Uterus (tissue), 2 donors: ENCODE data around the gene CEACAM21.

ENCODE experiments used
- POLR2A ChIP-seq, 2 donors: fragments of 450-650 bp; IDR thresholded peaks; one replicate each; pipeline ENCODE4 v1.6.1; 2016; ENCODE audit warnings: antibody characterized with exemption in 2 of 2, mild to moderate bottlenecking in 1 of 2, moderate library complexity in 1 of 2
- TF ChIP-seq, protein P1 (sequence below), 4 experiments: fragments of 200-600 bp in 2 of 4; fragments of 450-650 bp in 2 of 4; sonication (generic) in 2 of 4; IDR thresholded peaks; one replicate each; pipeline ENCODE4 v1.5.1; 2016 to 2019; ENCODE audit warnings: antibody characterized with exemption in 4 of 4, mild to moderate bottlenecking in 2 of 4, moderate library complexity in 1 of 4

DNA sequence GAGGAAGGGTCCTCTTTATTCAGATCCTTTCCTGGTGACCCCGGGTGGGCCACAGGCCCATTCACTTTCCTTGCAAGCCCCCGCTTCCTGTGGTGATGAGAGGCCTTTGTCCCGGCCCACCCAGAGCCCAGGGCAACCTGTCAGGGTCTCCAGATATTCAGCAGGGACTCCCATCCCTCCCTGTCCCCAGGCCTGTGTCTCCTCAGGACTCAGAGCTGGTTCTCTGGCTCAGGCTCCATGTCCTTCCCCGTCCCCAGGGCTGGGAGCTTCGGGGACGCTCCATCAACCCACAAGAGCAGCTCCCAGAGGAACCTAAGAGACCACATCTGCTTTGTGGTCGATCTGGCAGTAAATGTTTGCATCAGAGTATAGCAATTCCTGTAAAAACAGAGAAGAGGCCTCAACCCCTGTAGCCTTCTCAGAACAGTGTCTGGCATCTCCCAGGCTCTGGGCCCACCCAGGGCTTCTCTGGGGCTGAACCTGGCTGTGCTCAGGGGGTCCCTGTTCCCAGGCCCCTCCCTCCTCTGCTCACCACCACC is 43.1 kb downstream of the CEACAM21 start:
- TF ChIP-seq, protein P1, sequence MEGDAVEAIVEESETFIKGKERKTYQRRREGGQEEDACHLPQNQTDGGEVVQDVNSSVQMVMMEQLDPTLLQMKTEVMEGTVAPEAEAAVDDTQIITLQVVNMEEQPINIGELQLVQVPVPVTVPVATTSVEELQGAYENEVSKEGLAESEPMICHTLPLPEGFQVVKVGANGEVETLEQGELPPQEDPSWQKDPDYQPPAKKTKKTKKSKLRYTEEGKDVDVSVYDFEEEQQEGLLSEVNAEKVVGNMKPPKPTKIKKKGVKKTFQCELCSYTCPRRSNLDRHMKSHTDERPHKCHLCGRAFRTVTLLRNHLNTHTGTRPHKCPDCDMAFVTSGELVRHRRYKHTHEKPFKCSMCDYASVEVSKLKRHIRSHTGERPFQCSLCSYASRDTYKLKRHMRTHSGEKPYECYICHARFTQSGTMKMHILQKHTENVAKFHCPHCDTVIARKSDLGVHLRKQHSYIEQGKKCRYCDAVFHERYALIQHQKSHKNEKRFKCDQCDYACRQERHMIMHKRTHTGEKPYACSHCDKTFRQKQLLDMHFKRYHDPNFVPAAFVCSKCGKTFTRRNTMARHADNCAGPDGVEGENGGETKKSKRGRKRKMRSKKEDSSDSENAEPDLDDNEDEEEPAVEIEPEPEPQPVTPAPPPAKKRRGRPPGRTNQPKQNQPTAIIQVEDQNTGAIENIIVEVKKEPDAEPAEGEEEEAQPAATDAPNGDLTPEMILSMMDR (IDR thresholded peaks at IDR 0.05), result no peak
- no peak for TF ChIP-seq POLR2A (IDR thresholded peaks at IDR 0.05)
